B cell (primary cell): ENCODE results near the gene SLC15A5. TPM values are rescaled to one million over a fixed set of nuclear protein-coding genes. Genes with fewer than 3 reads are reported as not detected.

Experiments
- ATAC-seq: fragments of 200-7000 bp; cut with Tn5 transposase; one replicate; pipeline ENCODE4 v1.10.0; 2021; ENCODE audit warnings: low read depth, mild to moderate bottlenecking, moderate number of reproducible peaks, moderate library complexity
- CTCF ChIA-PET: fragments of 350-600 bp; sonication (Branson Sonifier 250); formaldehyde crosslinking; loops from one replicate; lab custom pipeline; 2021; ENCODE audit warnings: antibody characterized with exemption, inconsistent platforms; lab: Charles Lee
- POLR2A ChIA-PET: fragments of 350-600 bp; sonication (Branson Sonifier 250); formaldehyde crosslinking; loops from one replicate; lab custom pipeline; 2021; ENCODE audit warnings: antibody characterized with exemption; lab: Charles Lee
- DNase-seq: peaks from one replicate; pipeline ENCODE4 v3.0.0; 2013
- H2AFZ ChIP-seq: 2 replicates; pipeline ENCODE4 v1.6.1; 2012; ENCODE audit warnings: mild to moderate bottlenecking, low read depth, low read length; ENCODE audit not compliant: insufficient read depth, poor library complexity, severe bottlenecking
- H3K27ac ChIP-seq, 2 donors: 1 replicate in 1 of 2; 2 replicates in 1 of 2; pipeline ENCODE4 v1.5.1; 2012 to 2013; ENCODE audit warnings: low read length in 2 of 2, mild to moderate bottlenecking in 2 of 2, moderate library complexity in 1 of 2
- H3K27me3 ChIP-seq, 4 experiments: fragments of 200-600 bp in 1 of 4; sonication (generic) in 1 of 4; replicated peaks in 1 of 4; 1 replicate in 2 of 4; 2 replicates in 2 of 4; pipeline versions ENCODE4 v1.6.1 to v1.7.0; 2013 to 2016; ENCODE audit warnings: low read length in 3 of 4, mild to moderate bottlenecking in 2 of 4, mixed read lengths in 1 of 4, moderate library complexity in 1 of 4; ENCODE audit not compliant: insufficient read depth in 4 of 4, control insufficient read depth in 3 of 4; ENCODE audit errors: control extremely low read depth in 1 of 4
- H3K36me3 ChIP-seq, 2 experiments: replicated peaks in 1 of 2; 1 replicate in 1 of 2; 2 replicates in 1 of 2; pipeline versions ENCODE4 v1.6.1 to v1.7.1; 2013; ENCODE audit warnings: low read length in 1 of 2; ENCODE audit not compliant: insufficient read depth in 2 of 2, control insufficient read depth in 1 of 2; ENCODE audit errors: control extremely low read depth in 1 of 2, extremely low read depth in 1 of 2
- H3K4me1 ChIP-seq, 2 donors: fragments of 200-600 bp in 1 of 2; sonication (generic) in 1 of 2; 1 replicate in 1 of 2; 2 replicates in 1 of 2; pipeline versions ENCODE4 v1.5.1 to v1.6.1; 2013 to 2017; ENCODE audit warnings: low read length in 2 of 2; ENCODE audit not compliant: control insufficient read depth in 2 of 2, insufficient read depth in 2 of 2
- H3K4me2 ChIP-seq: replicated peaks from 2 replicates; pipeline ENCODE3; 2012; ENCODE audit warnings: mild to moderate bottlenecking, low read depth, low read length; ENCODE audit not compliant: poor library complexity, severe bottlenecking
- H3K4me3 ChIP-seq, 5 experiments: fragments of 200-600 bp in 1 of 5; sonication (generic) in 1 of 5; 1 replicate in 3 of 5; 2 replicates in 2 of 5; pipeline versions ENCODE4 v1.5.1 to v1.7.0; 2011 to 2016; ENCODE audit warnings: low read length in 4 of 5, mild to moderate bottlenecking in 4 of 5, low read depth in 2 of 5, control low read depth in 1 of 5, moderate library complexity in 1 of 5; ENCODE audit not compliant: insufficient read depth in 1 of 5; ENCODE audit errors: control extremely low read depth in 1 of 5, extremely low read depth in 1 of 5
- H3K79me2 ChIP-seq: fragments of 200-600 bp; sonication (generic); one replicate; pipeline ENCODE4 v1.6.0; 2016; ENCODE audit warnings: low read length; ENCODE audit not compliant: control insufficient read depth, insufficient read depth
- H3K9ac ChIP-seq: fragments of 200-600 bp; sonication (generic); 2 replicates; pipeline ENCODE4 v1.6.1; 2017; ENCODE audit warnings: mild to moderate bottlenecking, low read length, moderate library complexity
- H3K9me3 ChIP-seq, 3 donors: one replicate each; pipeline versions ENCODE4 v1.6.1 to v1.7.1; 2013; ENCODE audit warnings: low read length in 2 of 3; ENCODE audit not compliant: control insufficient read depth in 2 of 3, insufficient read depth in 1 of 3; ENCODE audit errors: control extremely low read depth in 1 of 3
- H4K20me1 ChIP-seq: 2 replicates; pipeline ENCODE4 v1.6.0; 2012; ENCODE audit warnings: mild to moderate bottlenecking, low read length; ENCODE audit not compliant: insufficient read depth, control insufficient read depth, poor library complexity, severe bottlenecking
- H3K27ac Mint-ChIP-seq: one replicate; pipeline ENCODE4 v1.8.0; 2021; ENCODE audit warnings: mixed read lengths
- H3K27me3 Mint-ChIP-seq: one replicate; pipeline ENCODE4 v1.8.0; 2021; ENCODE audit warnings: mixed read lengths
- H3K4me1 Mint-ChIP-seq: one replicate; pipeline ENCODE4 v1.8.0; 2021; ENCODE audit warnings: mixed read lengths
- H3K4me3 Mint-ChIP-seq: one replicate; pipeline ENCODE4 v1.8.0; 2021; ENCODE audit warnings: mixed read lengths
- H3K9me3 Mint-ChIP-seq: one replicate; pipeline ENCODE4 v1.8.0; 2022; ENCODE audit warnings: mixed read lengths; ENCODE audit not compliant: insufficient read depth
- EZH2 ChIP-seq: IDR thresholded peaks from 2 replicates; pipeline ENCODE4 v1.6.1; 2012; ENCODE audit warnings: borderline replicate concordance, low read depth, mild to moderate bottlenecking, moderate library complexity, low read length; ENCODE audit not compliant: insufficient read depth, poor library complexity, severe bottlenecking
- WGBS: methylation state at CpG from one replicate; pipeline ENCODE4 v1.1.5; 2013; ENCODE audit warnings: missing lambda C conversion rate; ENCODE audit not compliant: insufficient coverage; 5-methylcytosine and 5-hydroxymethylcytosine counted together
- intact Hi-C: fragments of 100-400 bp; cut with micrococcal nuclease; formaldehyde crosslinking; loops from one replicate; pipeline ENCODE4 v1.10.0; 2022
- polyA plus RNA-seq: library from polyadenylated mRNA; depleted of rRNA; stranded (reverse); fragments of >200 nt; gene quantifications from 2 replicates; pipeline ENCODE4 v1.2.3, GENCODE V29; 2012
- total RNA-seq, 2 donors: library from RNA; stranded (reverse); fragments of 120-200 nt in 1 of 2; gene quantifications; 1 replicate in 1 of 2; 2 replicates in 1 of 2; pipeline versions ENCODE4 v1.2.3 to v1.2.4, GENCODE V29; 2013 to 2022
- TF ChIP-seq, protein P1 (sequence below): fragments of 200-600 bp; IDR thresholded peaks from one replicate; pipeline ENCODE4 v1.8.0; 2022; ENCODE audit warnings: antibody characterized with exemption, mild to moderate bottlenecking

SLC15A5 gene
- total and polyA plus RNA-seq, 2 donors (not counting 1 experiment from before 2014, with no cell fraction given): not detected

DNA sequence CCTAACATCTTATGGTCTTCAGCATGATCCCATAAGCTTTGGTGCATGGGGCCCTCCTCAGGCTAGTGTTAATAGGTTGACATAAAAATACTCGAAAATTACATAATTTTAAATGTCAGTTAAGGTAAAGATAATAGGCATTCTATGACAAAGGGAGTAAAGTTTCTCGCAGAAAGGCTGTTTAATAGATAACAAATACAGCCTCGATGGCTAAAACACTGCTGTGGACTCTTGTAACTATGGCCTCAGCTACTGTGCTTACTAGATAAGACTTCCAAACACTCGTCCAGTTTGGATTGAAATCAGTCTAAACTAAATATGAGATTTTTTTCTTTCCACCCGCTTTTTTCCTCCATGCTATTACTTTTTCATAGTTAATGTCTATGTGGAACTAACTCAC lies 46.8 kb upstream of the SLC15A5 start:
- intact Hi-C loops: no loop called here
- no peaks in the 10 kb centered on the region for H3K4me1 Mint-ChIP-seq
- H3K27me3 Mint-ChIP-seq: no peaks in the 10 kb centered on the region
- WGBS: no CpG with 5 or more reads among the region's 5 CpGs
- no peaks in the 10 kb centered on the region for H3K79me2 ChIP-seq
- no peak overlapping the region for H3K4me3 Mint-ChIP-seq
- H3K4me3 ChIP-seq: no peak overlapping the region
- H3K9me3 Mint-ChIP-seq: peaks cover 11% of the 10 kb centered on the region
- no peak for DNase-seq
- no peak overlapping the region for H3K27ac ChIP-seq
- H3K4me1 ChIP-seq: no peaks in the 10 kb centered on the region
- H3K27ac Mint-ChIP-seq: no peak overlapping the region
- H3K36me3 ChIP-seq: no peaks in the 10 kb centered on the region
- H4K20me1 ChIP-seq: no peaks in the 10 kb centered on the region
- H2AFZ ChIP-seq: no peak overlapping the region
- CTCF ChIA-PET: no interaction called here
- H3K27me3 ChIP-seq: no peaks in the 10 kb centered on the region
- peaks cover 0 to 8% (median 4%) of the 10 kb centered on the region in 3 donors for H3K9me3 ChIP-seq
- no peak for ATAC-seq
- H3K9ac ChIP-seq: no peak overlapping the region
- POLR2A ChIA-PET: no interaction called here
- H3K4me2 ChIP-seq: no peak overlapping the region
- no peak for TF ChIP-seq EZH2
- TF ChIP-seq, protein P1, sequence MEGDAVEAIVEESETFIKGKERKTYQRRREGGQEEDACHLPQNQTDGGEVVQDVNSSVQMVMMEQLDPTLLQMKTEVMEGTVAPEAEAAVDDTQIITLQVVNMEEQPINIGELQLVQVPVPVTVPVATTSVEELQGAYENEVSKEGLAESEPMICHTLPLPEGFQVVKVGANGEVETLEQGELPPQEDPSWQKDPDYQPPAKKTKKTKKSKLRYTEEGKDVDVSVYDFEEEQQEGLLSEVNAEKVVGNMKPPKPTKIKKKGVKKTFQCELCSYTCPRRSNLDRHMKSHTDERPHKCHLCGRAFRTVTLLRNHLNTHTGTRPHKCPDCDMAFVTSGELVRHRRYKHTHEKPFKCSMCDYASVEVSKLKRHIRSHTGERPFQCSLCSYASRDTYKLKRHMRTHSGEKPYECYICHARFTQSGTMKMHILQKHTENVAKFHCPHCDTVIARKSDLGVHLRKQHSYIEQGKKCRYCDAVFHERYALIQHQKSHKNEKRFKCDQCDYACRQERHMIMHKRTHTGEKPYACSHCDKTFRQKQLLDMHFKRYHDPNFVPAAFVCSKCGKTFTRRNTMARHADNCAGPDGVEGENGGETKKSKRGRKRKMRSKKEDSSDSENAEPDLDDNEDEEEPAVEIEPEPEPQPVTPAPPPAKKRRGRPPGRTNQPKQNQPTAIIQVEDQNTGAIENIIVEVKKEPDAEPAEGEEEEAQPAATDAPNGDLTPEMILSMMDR: no peak

DNA sequence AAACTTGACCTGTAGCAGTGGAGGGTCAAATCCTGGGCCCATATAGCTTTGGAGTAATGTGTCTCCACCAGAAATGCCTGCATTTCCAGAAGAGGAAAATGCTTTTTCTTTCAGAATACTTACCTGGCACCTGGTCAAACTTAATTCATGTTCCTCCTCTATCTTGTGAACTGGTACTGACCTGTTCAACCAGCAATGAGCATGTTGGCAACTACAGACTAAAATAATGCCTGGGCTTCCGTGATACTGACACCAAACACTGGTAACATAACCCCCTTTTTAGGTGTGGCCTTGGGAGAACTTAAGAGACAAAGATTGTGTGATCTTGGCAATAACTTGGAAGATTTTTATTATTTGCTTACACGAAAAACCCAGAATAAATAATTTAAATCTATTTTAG lies 46.2 kb upstream of the SLC15A5 start:
- POLR2A ChIA-PET: no interaction called here

More for the DNA sequence above, 46.2 kb upstream of the SLC15A5 start:
- intact Hi-C loops: no loop called here
- no peak for TF ChIP-seq EZH2
- TF ChIP-seq, protein P1: no peak
- H3K4me3 Mint-ChIP-seq: no peak overlapping the region
- H3K27ac Mint-ChIP-seq: no peak overlapping the region
- ATAC-seq: no peak
- Histone ChIP-seq H3K27ac (no peak overlapping the region), H2AFZ (no peak overlapping the region), H3K4me2 (no peak overlapping the region), H3K36me3 (no peaks in the 10 kb centered on the region), H3K27me3 (no peaks in the 10 kb centered on the region), H3K4me1 (no peaks in the 10 kb centered on the region), H3K9me3 (peaks cover 0 to 8% (median 4%) of the 10 kb centered on the region in 3 donors), H3K79me2 (no peaks in the 10 kb centered on the region), H3K9ac (no peak overlapping the region), H3K4me3 (no peak overlapping the region), H4K20me1 (no peaks in the 10 kb centered on the region)
- no peak for DNase-seq
- no peaks in the 10 kb centered on the region for H3K4me1 Mint-ChIP-seq
- H3K27me3 Mint-ChIP-seq: no peaks in the 10 kb centered on the region
- CTCF ChIA-PET: no interaction called here
- H3K9me3 Mint-ChIP-seq: peaks cover 11% of the 10 kb centered on the region
- WGBS: no CpG with 5 or more reads among the region's 2 CpGs
